H1 (cell line): ENCODE measurements around the gene DLG1. TPM values are rescaled to one million over a fixed set of nuclear protein-coding genes. Genes with fewer than 3 reads are reported as not detected.

Experiments used
- CTCF ChIA-PET: fragments of 300-600 bp; sonication (Branson Sonifier 250); formaldehyde crosslinking; loops from one replicate; lab custom pipeline; 2021; ENCODE audit not compliant: partially characterized antibody; lab: Charles Lee
- POLR2A ChIA-PET: fragments of 300-600 bp; sonication (Branson Sonifier 250); formaldehyde crosslinking; loops from one replicate; lab custom pipeline; 2021; ENCODE audit warnings: inconsistent platforms; ENCODE audit not compliant: partially characterized antibody; lab: Charles Lee
- DNase-seq, 2 experiments: peaks; one replicate each; pipeline versions ENCODE4 v3.0.0 to v3.0.0-alpha.2; 2010 to 2022; ENCODE audit warnings: low spot score in 2 of 2, low read depth in 1 of 2, mixed read lengths in 1 of 2
- FAIRE-seq: peaks from 2 replicates; lab custom pipeline; 2011; peaks lifted over from hg19 to GRCh38; lab: Jason Lieb, UNC
- H2AFZ ChIP-seq: 2 replicates; pipeline ENCODE4 v1.8.1; 2012; ENCODE audit warnings: low read length, inconsistent platforms
- H2AK5ac ChIP-seq: 2 replicates; pipeline ENCODE4 v1.6.1; 2013; ENCODE audit warnings: low read depth, low read length
- H2BK120ac ChIP-seq: replicated peaks from 2 replicates; pipeline ENCODE3; 2013; ENCODE audit warnings: low read depth, low read length, inconsistent platforms
- H2BK12ac ChIP-seq: 2 replicates; pipeline ENCODE4 v1.6.1; 2013; ENCODE audit warnings: low read depth, low read length
- H2BK15ac ChIP-seq: 2 replicates; pipeline ENCODE4 v1.6.1; 2013; ENCODE audit warnings: low read length
- H2BK20ac ChIP-seq: 2 replicates; pipeline ENCODE4 v1.6.1; 2013; ENCODE audit warnings: low read length
- H2BK5ac ChIP-seq: 2 replicates; pipeline ENCODE4 v1.6.1; 2013; ENCODE audit warnings: low read depth, low read length
- H3K14ac ChIP-seq: 2 replicates; pipeline ENCODE4 v1.6.1; 2013; ENCODE audit warnings: inconsistent platforms; ENCODE audit not compliant: insufficient read length
- H3K18ac ChIP-seq: 2 replicates; pipeline ENCODE4 v1.6.1; 2013; ENCODE audit warnings: low read length; ENCODE audit errors: extremely low read depth
- H3K23ac ChIP-seq: 2 replicates; pipeline ENCODE4 v1.6.1; 2013; ENCODE audit warnings: inconsistent platforms; ENCODE audit not compliant: insufficient read length
- H3K23me2 ChIP-seq: 2 replicates; pipeline ENCODE4 v1.6.1; 2013; ENCODE audit warnings: low read depth, low read length
- H3K27ac ChIP-seq: 2 replicates; pipeline ENCODE4 v1.6.1; 2011; ENCODE audit warnings: low read depth, low read length, inconsistent platforms
- H3K27me3 ChIP-seq, 4 experiments: replicated peaks in 1 of 4; 1 replicate in 1 of 4; 2 replicates in 3 of 4; pipeline versions ENCODE4 v1.6.1 to v1.8.1; 2011 to 2013; ENCODE audit warnings: low read length in 3 of 4, mild to moderate bottlenecking in 3 of 4, inconsistent platforms in 2 of 4, mixed read lengths in 2 of 4, moderate library complexity in 1 of 4; ENCODE audit not compliant: control insufficient read depth in 3 of 4, insufficient read depth in 3 of 4; ENCODE audit errors: extremely low read depth in 1 of 4
- H3K36me3 ChIP-seq, 4 experiments: 2 replicates each; pipeline versions ENCODE4 v1.6.1 to v1.8.1; 2011 to 2013; ENCODE audit warnings: mild to moderate bottlenecking in 4 of 4, low read length in 3 of 4, moderate library complexity in 2 of 4, control low read depth in 1 of 4, inconsistent platforms in 1 of 4; ENCODE audit not compliant: insufficient read depth in 4 of 4, control insufficient read depth in 2 of 4
- H3K4ac ChIP-seq: replicated peaks from 2 replicates; pipeline ENCODE3; 2013; ENCODE audit warnings: low read length, low read depth, mixed read lengths, inconsistent platforms; ENCODE audit not compliant: insufficient read length
- H3K4me1 ChIP-seq, 4 experiments: replicated peaks in 1 of 4; 1 replicate in 1 of 4; 2 replicates in 3 of 4; pipeline versions ENCODE4 v1.6.1 to v1.8.1; 2011 to 2013; ENCODE audit warnings: low read length in 3 of 4, inconsistent platforms in 2 of 4, mixed read lengths in 1 of 4; ENCODE audit not compliant: insufficient read depth in 4 of 4, control insufficient read depth in 3 of 4
- H3K4me2 ChIP-seq, 2 experiments: 2 replicates each; pipeline versions ENCODE4 v1.6.1 to v1.8.1; 2011 to 2013; ENCODE audit warnings: low read depth in 2 of 2, low read length in 2 of 2, control low read depth in 1 of 2, inconsistent platforms in 1 of 2, mild to moderate bottlenecking in 1 of 2; ENCODE audit not compliant: insufficient read depth in 1 of 2
- H3K4me3 ChIP-seq, 4 experiments: fragments of 200-600, 300-600 bp in 1 of 4; sonication (generic), shearing (Covaris generic), sonication (Bioruptor Twin) in 1 of 4; 2 replicates each; pipeline versions ENCODE4 v1.5.1 to v1.8.1; 2011 to 2016; ENCODE audit warnings: low read length in 4 of 4, low read depth in 3 of 4, control low read depth in 2 of 4, inconsistent platforms in 2 of 4, mild to moderate bottlenecking in 2 of 4, mixed read lengths in 1 of 4, moderate library complexity in 1 of 4; ENCODE audit not compliant: insufficient read depth in 2 of 4; ENCODE audit errors: extremely low read depth in 1 of 4
- H3K56ac ChIP-seq: replicated peaks from 2 replicates; pipeline ENCODE3; 2013; ENCODE audit warnings: low read depth, mild to moderate bottlenecking, mixed read lengths, low read length, inconsistent platforms; ENCODE audit not compliant: insufficient read length
- H3K79me1 ChIP-seq: 2 replicates; pipeline ENCODE4 v1.6.1; 2013; ENCODE audit warnings: low read depth, low read length, control low read depth
- H3K79me2 ChIP-seq, 2 experiments: 2 replicates each; pipeline versions ENCODE4 v1.6.1 to v1.8.1; 2012 to 2013; ENCODE audit warnings: low read length in 2 of 2, mild to moderate bottlenecking in 2 of 2, inconsistent platforms in 1 of 2; ENCODE audit not compliant: insufficient read depth in 2 of 2, control insufficient read depth in 1 of 2
- H3K9ac ChIP-seq, 4 experiments: replicated peaks in 1 of 4; 1 replicate in 1 of 4; 2 replicates in 3 of 4; pipeline versions ENCODE4 v1.6.1 to v1.8.1; 2011 to 2013; ENCODE audit warnings: low read depth in 3 of 4, low read length in 3 of 4, control low read depth in 2 of 4, mild to moderate bottlenecking in 2 of 4, moderate library complexity in 2 of 4, inconsistent platforms in 1 of 4; ENCODE audit errors: extremely low read depth in 1 of 4
- H3K9me3 ChIP-seq, 2 experiments: 2 replicates each; pipeline versions ENCODE4 v1.6.1 to v1.8.1; 2012 to 2013; ENCODE audit warnings: mild to moderate bottlenecking in 2 of 2, moderate library complexity in 2 of 2, control low read depth in 1 of 2, inconsistent platforms in 1 of 2, low read depth in 1 of 2, low read length in 1 of 2, mixed read lengths in 1 of 2; ENCODE audit not compliant: insufficient read depth in 2 of 2
- H4K20me1 ChIP-seq, 2 experiments: replicated peaks in 1 of 2; 2 replicates each; pipeline versions ENCODE3 to v1.8.1; 2011 to 2013; ENCODE audit warnings: inconsistent platforms in 2 of 2, low read length in 2 of 2, mild to moderate bottlenecking in 1 of 2; ENCODE audit not compliant: insufficient read depth in 2 of 2, control insufficient read depth in 1 of 2
- H4K5ac ChIP-seq: 2 replicates; pipeline ENCODE4 v1.6.1; 2013; ENCODE audit warnings: low read length, low read depth, mixed read lengths, inconsistent platforms; ENCODE audit not compliant: insufficient read length
- H4K8ac ChIP-seq: 2 replicates; pipeline ENCODE4 v1.8.0; 2013; ENCODE audit warnings: mild to moderate bottlenecking, moderate library complexity, low read length, inconsistent platforms; ENCODE audit not compliant: insufficient read depth; ENCODE audit errors: extremely low read depth
- H4K91ac ChIP-seq: replicated peaks from 2 replicates; pipeline ENCODE3; 2013; ENCODE audit warnings: low read length, mixed read lengths, inconsistent platforms; ENCODE audit not compliant: insufficient read length
- CREB1 ChIP-seq: IDR thresholded peaks from 2 replicates; pipeline ENCODE4 v1.6.1; 2012; ENCODE audit warnings: inconsistent platforms
- HDAC6 ChIP-seq: IDR thresholded peaks from one replicate; pipeline ENCODE4 v1.7.1; 2012; ENCODE audit warnings: low read depth, mild to moderate bottlenecking, inconsistent platforms, low read length, moderate library complexity
- JUND ChIP-seq: IDR thresholded peaks from 2 replicates; pipeline ENCODE4 v1.6.1; 2011; ENCODE audit warnings: mild to moderate bottlenecking, improper control_type of control experiment, low read length
- KDM5A ChIP-seq: fragments of 200-600 bp; IDR thresholded peaks from 2 replicates; pipeline ENCODE4 v1.7.1; 2012; ENCODE audit warnings: mild to moderate bottlenecking, low read length, inconsistent platforms, mixed read lengths
- RAD21 ChIP-seq, 2 experiments: IDR thresholded peaks in 1 of 2; conservative IDR thresholded peaks in 1 of 2; 2 replicates each; pipeline ENCODE4 v1.6.1; 2011; ENCODE audit warnings: low read depth in 2 of 2, low read length in 2 of 2, improper control_type of control experiment in 1 of 2, inconsistent platforms in 1 of 2, mild to moderate bottlenecking in 1 of 2, moderate library complexity in 1 of 2
- RNF2 ChIP-seq: fragments of 200-900, 300-1000 bp; sonication (generic); IDR thresholded peaks from 2 replicates; pipeline ENCODE4 v1.7.1; 2016; ENCODE audit warnings: borderline replicate concordance, low read depth, mild to moderate bottlenecking, antibody characterized with exemption, low read length; ENCODE audit not compliant: poor library complexity, severe bottlenecking; ENCODE audit errors: missing control alignments
- SIN3A ChIP-seq, 2 experiments: IDR thresholded peaks in 1 of 2; conservative IDR thresholded peaks in 1 of 2; 2 replicates each; pipeline ENCODE4 v1.6.1; 2011 to 2012; ENCODE audit warnings: low read length in 2 of 2, improper control_type of control experiment in 1 of 2, low read depth in 1 of 2, mild to moderate bottlenecking in 1 of 2
- SIRT6 ChIP-seq: IDR thresholded peaks from one replicate; pipeline ENCODE4 v1.7.1; 2012; ENCODE audit warnings: low read length, inconsistent platforms
- SP1 ChIP-seq: IDR thresholded peaks from 2 replicates; pipeline ENCODE4 v1.6.1; 2011; ENCODE audit warnings: low read depth, low read length
- TBP ChIP-seq: IDR thresholded peaks from 2 replicates; pipeline ENCODE4 v1.6.1; 2011; ENCODE audit warnings: low read depth, low read length, improper control_type of control experiment
- TCF12 ChIP-seq: IDR thresholded peaks from 2 replicates; pipeline ENCODE4 v1.6.1; 2011; ENCODE audit warnings: low read depth, mild to moderate bottlenecking, low read length
- WGBS, 2 experiments: shearing (Covaris generic) in 1 of 2; methylation state at CpG; one replicate each; pipeline versions ENCODE4 v1.1.6 to v1.1.7; 2013 to 2015; ENCODE audit warnings: low lambda C conversion rate in 2 of 2, mixed read lengths in 2 of 2, inconsistent platforms in 1 of 2, low coverage in 1 of 2, missing lambda C conversion rate in 1 of 2; ENCODE audit not compliant: insufficient replicate concordance in 2 of 2, insufficient coverage in 1 of 2, insufficient read length in 1 of 2; ENCODE audit errors: extremely low coverage in 1 of 2, missing lambda C conversion rate in 1 of 2; 5-methylcytosine and 5-hydroxymethylcytosine counted together
- polyA plus RNA-seq, 7 experiments: library from polyadenylated mRNA; depleted of rRNA in 3 of 7; stranded (reverse) in 5 of 7; unstranded in 2 of 7; fragments of >200 nt in 5 of 7; fragments of 200-250 nt in 2 of 7; gene quantifications; 1 replicate in 5 of 7; 2 replicates in 1 of 7; 4 replicates in 1 of 7; pipeline versions ENCODE4 v1.2.1 to v1.2.3, GENCODE V29; 2011 to 2013; ENCODE audit warnings: missing spikeins in 2 of 7, mixed read lengths in 2 of 7
- total RNA-seq: library from RNA; stranded (reverse); fragmentation: NEBNext Ultra II Directional; extraction: Animal tissue kit (Norgen Biotek cat#: 25700); gene quantifications from 2 replicates; pipeline ENCODE4 v1.2.1, GENCODE V29; 2021
- TF ChIP-seq, protein P1 (sequence below): IDR thresholded peaks from 2 replicates; pipeline ENCODE4 v1.6.1; 2011; ENCODE audit warnings: low read depth, mild to moderate bottlenecking, low read length; ENCODE audit not compliant: insufficient read depth

The DLG1 gene
- total and polyA plus RNA-seq, 2 of the 8 experiments (the other 6 are each of a cell fraction or from before 2014, with no cell fraction given): 13.4 to 78.8 TPM

DNA sequence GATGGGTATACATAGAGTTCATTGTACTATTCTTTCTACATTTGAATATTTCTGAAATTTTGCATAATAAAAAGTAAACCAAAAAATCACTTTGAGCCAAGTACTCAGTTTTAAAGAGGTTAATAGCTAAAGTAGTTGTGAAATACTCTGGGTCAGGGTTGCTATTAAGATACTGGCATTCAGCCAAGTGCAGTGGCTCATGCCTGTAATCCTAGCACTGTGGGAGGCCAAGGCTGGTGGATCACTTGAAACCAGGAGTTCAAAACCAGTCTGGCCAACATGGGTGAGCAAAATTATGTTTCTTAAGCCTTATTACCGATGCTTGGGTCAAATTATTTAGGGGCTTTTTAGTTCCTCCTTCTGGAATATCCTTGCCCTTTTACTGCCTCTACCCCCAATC lies 146.8 kb downstream of the DLG1 start:
- POLR2A ChIA-PET: no interaction called here

More for the DNA sequence above, 146.8 kb downstream of the DLG1 start:
- no peak overlapping the region for H2BK5ac ChIP-seq
- no peak overlapping the region for H2BK120ac ChIP-seq
- H4K20me1 ChIP-seq: no peaks in the 10 kb centered on the region
- no peak overlapping the region for H3K23ac ChIP-seq
- H4K8ac ChIP-seq: no peak overlapping the region
- H4K91ac ChIP-seq: no peak overlapping the region
- no peak overlapping the region for H2AK5ac ChIP-seq
- no peak overlapping the region for H3K56ac ChIP-seq
- H3K9me3 ChIP-seq: peaks cover 0 to 2% of the 10 kb centered on the region in 2 experiments; a peak in 1 of 4 replicates
- no peak overlapping the region for H4K5ac ChIP-seq
- H3K4me3 ChIP-seq: no peak overlapping the region
- TF ChIP-seq HDAC6 (no peak), TCF12 (no peak), RNF2 (no peak), SIRT6 (no peak), JUND (no peak), CREB1 (no peak), SIN3A (conservative IDR thresholded peaks at IDR 0.05 in 1 of 2, IDR thresholded peaks at IDR 0.05 in 1 of 2; ENCODE audit: low read depth in 1 of 2, low read length in 2 of 2) (no peak), SP1 (no peak), KDM5A (no peak), RAD21 (IDR thresholded peaks at IDR 0.05 in 1 of 2, conservative IDR thresholded peaks at IDR 0.05 in 1 of 2; ENCODE audit: low read depth in 2 of 2, low read length in 2 of 2) (no peak), TBP (no peak)
- TF ChIP-seq, protein P1, sequence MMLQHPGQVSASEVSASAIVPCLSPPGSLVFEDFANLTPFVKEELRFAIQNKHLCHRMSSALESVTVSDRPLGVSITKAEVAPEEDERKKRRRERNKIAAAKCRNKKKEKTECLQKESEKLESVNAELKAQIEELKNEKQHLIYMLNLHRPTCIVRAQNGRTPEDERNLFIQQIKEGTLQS: no peak
- H2BK12ac ChIP-seq: no peak overlapping the region
- H2BK15ac ChIP-seq: no peak overlapping the region
- FAIRE-seq (peak; percentile 45), DNase-seq (no peak)
- H3K18ac ChIP-seq: no peak overlapping the region
- H3K79me2 ChIP-seq: peaks cover 0 to 34% of the 10 kb centered on the region in 2 experiments; a peak in 2 of 4 replicates
- no peak overlapping the region for H2AFZ ChIP-seq
- no peaks in the 10 kb centered on the region for H3K23me2 ChIP-seq
- H3K79me1 ChIP-seq: no peaks in the 10 kb centered on the region
- CTCF ChIA-PET: interaction anchor here (0.6 kb wide), 1 partner anchor 70 kb away, joined by 5 read pairs; no protein-coding TSS in a partner anchor
- peaks cover 0 to 2% (median 0%) of the 10 kb centered on the region in 4 experiments; a peak in 1 of 7 replicates for H3K27me3 ChIP-seq
- H3K36me3 ChIP-seq: peaks cover 0 to 4% (median 0%) of the 10 kb centered on the region in 4 experiments; a peak in 1 of 8 replicates
- no peak overlapping the region for H3K27ac ChIP-seq
- H2BK20ac ChIP-seq: no peak overlapping the region
- WGBS, 2 experiments: 83% methylated on average over 1 of the region's 1 CpG; no CpG with 5 or more reads in 1 of the 2 experiments
- no peaks in the 10 kb centered on the region for H3K4me1 ChIP-seq
- no peak overlapping the region for H3K9ac ChIP-seq
- H3K14ac ChIP-seq: no peak overlapping the region
- H3K4ac ChIP-seq: no peak overlapping the region
- no peak overlapping the region for H3K4me2 ChIP-seq
